NCI-H2227 (cell line): ENCODE data around the gene ZNF17.
A peak's percentile ranks its signal among the peaks of the same experiment; 100 is the strongest.
"Not testable (repeated sequence)": the region's sequence is repeated elsewhere in the genome, so short reads cannot be mapped to it uniquely, and the experiment has no call there.

Experiments
- DNase-seq: peaks from one replicate; lab custom pipeline; 2025; ENCODE audit not compliant: unreplicated experiment; lab: John Stamatoyannopoulos, UW

Gene ZNF17

DNA sequence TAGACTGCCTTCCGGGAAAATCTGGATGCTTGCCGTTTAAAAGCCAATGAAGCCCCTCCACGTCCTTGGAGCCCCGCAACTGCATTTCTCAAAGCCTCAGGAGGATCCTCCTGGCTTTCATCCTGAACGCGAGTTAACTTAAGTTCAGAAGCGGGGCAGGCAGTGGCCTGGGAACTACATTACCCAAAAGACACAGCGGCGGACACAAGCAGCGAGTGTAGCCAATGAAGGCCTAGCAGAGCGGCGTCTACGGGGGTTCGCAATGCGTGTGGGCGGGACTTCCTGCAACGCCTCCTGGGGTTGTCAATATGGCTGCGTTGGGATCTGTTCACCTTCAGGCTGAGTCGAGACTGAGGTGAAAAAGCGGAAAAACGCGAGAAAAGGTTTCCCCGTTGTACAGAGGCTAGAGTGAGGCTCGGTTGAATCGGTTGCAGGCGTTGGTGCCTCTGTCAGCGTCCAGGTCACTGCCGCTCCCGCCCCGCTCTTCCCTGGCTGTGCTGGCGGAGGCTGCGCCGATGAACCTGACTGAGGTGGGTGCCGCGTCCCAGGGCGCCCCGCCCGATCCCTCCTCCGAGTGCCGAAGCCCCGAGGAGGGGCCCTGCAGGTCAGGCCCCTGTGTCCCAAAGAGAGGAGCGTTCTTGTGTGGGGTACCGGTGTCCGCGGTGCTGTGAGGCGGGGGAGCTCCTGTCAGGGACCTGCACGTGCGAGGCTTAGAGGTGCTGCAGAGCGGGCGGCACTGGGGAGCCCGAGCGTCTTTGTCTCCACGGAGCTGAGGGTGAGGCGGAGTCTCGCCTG, at the start of gene ZNF17:
Gene ZNF17 (plus strand): TSS at position 285 of the 795 bp plus-strand sequence. CDS start 2,455 bp downstream, outside the sequence.
- peak; percentile 99 for DNase-seq

DNA sequence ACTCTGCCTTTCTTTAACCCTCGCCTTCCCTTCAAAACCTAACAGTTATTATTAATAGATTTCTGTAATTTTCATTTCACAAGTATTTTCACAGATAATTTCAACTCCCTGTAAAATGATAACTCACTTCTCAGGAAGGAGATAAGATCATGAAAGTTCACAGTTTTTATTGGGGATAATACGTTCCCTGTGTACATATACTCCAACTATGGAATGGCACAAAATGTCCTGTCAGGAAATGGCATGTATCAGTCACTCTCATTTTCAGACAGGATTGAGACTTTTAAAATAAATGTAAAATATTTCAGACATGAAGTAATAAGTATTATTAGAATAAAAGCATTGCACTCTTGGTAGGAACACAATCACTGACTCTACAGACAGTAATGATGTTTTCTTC, 48.5 kb upstream of the ZNF17 start:
- no peak for DNase-seq

DNA sequence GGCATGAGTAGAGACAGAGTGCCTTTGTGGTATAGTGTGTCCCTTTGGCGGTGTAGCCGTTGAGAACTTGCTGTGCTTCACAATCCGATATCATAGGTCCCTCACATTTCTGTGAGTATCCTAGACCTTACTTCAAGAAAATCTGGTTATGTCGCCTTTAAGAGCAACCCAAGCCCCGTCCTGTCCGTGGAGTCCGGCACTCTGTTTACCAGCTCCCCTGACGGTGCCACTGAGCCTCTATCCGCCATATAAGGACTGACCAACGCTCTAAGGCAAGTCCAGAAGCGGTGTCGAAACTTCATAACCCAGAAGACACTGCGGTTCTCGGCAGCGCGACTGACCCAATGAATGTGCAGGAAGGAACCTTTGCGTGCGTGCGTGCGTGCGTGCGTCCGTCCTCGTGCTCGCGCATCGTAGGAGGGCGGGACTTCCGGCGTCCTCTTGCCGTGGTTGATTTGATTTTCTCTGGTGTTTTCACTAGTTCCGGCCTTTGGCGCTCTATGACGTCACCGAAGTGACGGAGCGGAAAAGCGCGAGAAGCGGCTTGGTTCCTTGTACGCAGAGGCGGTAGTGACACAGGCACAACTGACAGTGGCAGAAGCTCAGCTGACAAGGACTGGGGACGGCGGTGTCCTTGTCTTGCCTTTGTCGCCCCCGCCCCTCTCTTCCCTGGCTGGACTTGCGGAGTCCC, 47.8 kb upstream of the ZNF17 start, which contains the start of the genes TRAPPC2B and ZNF547:
Gene TRAPPC2B (plus strand): TSS at position 555 of the 691 bp plus-strand sequence. CDS start 1,283 bp downstream, outside the sequence.
Gene ZNF547 (plus strand): TSS at position 555 of the 691 bp plus-strand sequence. CDS start 5,005 bp downstream, outside the sequence.
- DNase-seq: peak; percentile 100

DNA sequence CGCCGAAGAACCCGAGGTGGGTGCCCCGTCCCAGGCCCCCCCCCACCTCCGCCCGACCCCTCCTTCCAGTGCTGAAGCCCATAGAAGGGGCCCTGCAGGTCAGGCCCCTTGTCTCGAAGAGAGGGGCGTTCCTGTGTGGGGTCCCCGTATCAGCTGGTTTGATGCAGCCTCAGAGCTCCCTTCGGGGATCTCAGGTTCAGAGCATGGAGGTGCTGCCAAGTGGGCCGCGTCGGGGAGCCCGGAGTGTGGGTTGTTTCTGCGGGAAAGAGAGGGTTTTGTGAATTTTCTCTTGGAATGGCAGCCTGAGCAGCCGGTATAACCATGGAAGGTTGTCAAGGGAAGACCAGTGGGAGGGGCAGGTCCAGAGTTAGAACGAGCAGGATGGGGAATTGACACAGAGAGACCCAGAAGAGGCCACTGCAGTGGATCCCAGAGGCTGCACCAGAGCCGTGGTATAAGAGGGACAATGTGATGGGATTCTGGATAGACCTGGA, 47.2 kb upstream of the ZNF17 start:
- peak; percentile 62 for DNase-seq

DNA sequence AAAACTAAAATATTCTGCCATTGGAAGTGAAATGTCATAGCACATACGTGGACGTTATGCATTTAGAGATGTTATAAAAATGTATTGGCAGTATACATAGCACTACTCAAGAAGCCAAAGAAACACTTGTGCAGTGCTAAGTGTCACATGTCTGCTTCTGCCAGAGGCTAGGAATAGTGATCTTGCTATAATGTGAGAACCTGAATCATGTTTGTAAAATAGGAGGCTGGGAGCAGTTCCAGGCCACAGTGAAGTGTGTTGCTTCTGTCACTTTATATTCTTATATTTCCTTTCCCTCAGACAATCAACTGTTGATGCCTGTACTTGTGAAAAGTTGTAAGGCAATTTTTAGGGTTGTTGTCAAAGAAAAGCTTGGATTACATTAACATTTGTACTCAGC, 44.2 kb upstream of the ZNF17 start:
- no peak for DNase-seq

DNA sequence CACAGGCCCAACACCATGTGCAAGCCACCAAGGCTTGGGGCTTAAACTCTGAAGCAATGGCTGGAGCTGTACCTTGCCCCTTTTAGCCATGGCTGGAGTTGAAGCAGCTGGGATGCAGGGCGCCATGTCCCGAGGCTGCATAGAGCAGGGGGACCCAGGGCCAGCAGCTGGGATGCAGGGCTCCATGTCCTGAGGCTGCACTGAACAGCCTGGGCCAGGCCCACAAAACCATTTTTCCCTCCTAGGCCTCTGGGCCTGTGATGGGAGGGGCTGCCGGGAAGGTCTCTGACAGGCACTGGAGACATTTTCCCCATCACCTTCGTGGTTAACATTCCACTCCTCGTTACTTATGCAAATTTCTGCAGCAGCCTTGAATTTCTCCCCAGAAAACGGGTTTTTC, 36.8 kb upstream of the ZNF17 start:
- DNase-seq: no peak

DNA sequence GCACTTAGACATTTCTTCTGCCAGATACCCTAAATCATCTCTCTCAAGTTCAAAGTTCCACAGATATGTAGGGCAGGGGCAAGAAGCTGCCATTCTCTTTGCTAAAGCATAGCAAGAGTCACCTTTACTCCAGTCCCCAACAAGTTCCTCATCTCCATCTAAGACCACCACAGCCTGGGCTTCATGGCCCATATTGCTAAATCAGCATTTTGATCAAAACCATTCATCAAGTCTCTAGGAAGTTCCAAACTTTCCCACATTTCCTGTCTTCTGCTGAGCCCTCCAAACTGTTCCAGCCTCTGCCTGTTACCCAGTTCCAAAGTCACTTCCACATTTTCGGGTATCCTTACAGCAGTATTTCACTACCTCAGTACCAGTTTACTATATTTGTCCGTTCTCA, 36.3 kb upstream of the ZNF17 start:
- DNase-seq: not testable (repeated sequence)

DNA sequence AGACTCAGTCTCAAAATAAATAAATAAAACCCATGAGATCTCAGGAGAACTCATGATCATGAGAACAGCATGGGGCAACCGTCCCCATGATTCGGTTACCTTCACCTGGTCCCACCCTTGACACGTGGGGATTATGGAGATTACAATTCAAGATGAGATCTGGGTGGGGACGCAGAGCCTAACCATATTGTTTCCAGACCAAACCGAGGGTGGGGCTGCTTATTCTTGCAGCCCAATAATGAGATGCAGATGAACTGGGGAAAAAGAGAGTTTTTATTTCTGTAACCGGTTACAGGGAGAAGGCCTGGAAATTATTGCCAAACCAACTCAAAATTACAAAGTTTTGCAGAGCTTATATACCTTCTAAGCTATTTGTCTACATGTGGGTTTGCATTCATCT, 34.8 kb upstream of the ZNF17 start:
- no peak for DNase-seq

DNA sequence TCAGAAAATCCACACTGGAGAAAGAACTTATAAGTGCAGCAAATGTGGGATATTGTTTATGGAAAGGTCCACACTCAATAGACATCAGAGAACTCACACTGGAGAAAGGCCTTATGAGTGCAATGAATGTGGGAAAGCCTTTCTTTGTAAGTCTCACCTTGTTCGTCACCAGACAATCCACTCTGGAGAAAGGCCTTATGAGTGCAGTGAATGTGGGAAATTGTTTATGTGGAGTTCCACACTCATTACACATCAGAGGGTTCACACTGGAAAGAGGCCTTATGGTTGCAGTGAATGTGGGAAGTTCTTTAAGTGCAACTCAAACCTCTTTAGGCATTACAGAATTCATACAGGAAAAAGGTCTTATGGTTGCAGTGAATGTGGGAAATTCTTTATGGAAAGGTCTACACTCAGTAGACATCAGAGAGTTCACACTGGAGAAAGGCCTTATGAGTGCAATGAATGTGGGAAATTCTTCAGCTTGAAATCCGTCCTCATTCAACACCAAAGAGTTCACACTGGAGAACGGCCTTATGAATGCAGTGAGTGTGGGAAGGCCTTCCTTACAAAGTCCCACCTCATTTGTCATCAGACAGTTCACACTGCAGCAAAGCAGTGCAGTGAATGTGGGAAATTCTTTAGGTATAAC, 33.3 kb upstream of the ZNF17 start:
- no peak for DNase-seq

DNA sequence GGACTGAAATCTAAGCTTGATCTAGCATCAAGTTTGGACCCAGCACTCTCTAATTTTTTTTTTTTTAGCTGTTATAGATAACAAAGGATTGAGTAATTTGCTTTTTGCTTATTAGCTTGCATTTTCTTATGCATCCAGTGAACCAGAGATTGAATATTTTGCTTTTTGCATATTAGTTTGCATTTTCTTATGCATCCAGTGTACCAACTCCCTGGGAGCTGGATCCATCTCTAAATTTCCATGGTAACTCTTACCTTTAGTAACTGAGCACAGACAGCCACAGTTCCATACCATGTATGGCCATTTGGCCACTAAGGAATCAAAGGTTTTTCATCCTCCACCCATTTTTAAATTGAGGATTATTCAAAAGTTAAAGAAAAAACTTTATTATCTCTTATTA, 30.0 kb upstream of the ZNF17 start:
- no peak for DNase-seq

DNA sequence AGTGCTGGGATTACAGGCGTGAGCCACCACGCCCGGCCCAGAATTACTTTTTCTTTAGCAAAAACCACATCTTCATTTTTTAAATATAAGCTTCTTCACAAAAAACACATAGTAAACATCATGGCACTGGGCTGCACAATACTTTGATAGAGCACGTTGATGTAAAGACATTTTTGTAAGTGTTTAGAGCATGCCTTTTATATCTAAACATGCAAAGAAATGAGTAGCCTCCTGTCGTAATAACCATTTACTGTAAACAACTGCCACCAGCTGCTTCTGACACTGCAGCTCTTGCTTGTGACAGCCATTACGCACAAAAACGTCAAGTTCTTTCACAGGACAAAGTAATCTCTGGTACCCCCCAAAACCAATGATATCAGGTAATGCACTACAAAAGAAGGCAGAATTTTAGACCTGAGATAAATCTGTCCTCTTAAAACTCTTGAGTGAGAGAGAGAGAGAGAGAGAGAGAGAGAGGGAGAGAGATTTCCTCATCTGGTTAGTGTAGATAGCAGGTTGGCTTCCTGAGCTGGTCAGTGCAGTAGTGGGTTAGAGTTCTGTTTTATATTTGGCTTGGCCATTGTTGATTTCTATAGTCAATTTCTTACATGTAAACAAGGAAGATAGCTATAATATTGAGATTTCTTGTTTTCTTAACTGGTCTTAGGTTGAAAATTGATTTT, 28.0 kb upstream of the ZNF17 start:
- no peak for DNase-seq

DNA sequence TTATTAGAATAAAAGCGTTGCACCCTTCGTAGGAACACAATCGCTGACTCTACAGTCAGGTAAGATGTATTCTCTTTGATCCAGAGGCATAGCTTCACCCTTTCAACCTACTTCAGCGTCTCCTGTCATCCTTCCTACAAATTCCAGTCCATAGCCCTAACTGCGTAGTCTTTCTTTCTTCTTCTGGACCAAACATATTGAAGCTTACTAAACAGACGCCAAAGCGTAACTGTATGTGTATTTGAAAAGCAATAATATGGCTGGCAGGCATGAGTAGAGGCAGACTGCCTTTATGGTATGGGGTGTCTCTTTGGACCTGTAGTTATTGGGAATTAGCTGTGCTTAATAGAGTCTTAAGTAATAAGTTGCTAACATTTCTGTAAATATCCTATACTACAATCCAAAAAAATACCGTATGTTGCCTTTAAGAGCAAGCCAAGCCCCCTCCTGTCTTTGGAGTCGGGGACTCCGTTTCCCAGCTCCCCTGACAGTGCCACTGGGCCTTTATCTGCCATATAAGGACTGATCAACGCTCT, 21.7 kb upstream of the ZNF17 start:
- DNase-seq: no peak

DNA sequence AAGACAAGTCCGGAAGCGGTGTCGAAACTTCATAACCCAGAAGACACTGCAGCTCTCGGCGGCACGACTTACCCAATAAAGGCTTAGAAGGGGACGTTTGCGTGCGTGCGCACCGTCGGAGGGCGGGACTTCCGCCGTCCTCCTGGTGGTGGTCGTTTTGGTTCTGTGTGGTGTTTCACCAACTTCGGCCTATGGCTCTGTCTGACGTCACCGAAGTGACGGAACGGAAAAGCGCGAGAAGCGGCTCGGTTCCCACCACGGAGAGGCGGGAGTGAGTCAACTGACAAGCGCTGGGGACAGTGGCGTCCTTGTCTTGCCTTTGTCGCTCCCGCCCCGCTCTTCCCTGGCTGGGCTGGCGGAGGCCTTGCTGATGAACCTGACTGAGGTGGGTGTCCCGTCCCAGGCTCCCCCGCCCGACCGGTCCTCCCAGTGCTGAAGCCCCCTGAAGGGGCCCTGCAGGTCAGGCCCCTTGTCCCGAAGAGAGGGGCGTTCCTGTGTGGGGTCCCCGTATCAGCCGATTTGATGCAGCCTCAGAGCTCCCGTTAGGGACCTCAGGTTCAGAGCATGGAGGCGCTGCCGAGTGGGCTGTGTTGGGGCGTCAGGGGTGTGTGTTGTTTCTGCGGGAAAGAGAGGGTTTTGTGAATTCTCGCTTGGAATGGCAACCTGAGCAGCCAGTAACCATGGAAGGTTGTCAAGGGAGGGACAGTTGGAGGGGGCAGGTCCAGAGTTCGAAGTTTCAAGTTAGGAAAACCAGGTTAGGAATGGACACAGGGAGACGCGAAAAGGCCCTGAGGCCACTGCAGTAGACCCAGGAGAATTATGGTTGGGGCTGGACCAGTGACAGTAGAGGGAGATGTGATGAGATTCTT, 21.0 kb upstream of the ZNF17 start, which contains the start of gene ZNF548:
Gene ZNF548 (plus strand): TSS at position 125 of the 869 bp plus-strand sequence. CDS start 246 bp downstream, at position 371.
- DNase-seq: peak; percentile 100

DNA sequence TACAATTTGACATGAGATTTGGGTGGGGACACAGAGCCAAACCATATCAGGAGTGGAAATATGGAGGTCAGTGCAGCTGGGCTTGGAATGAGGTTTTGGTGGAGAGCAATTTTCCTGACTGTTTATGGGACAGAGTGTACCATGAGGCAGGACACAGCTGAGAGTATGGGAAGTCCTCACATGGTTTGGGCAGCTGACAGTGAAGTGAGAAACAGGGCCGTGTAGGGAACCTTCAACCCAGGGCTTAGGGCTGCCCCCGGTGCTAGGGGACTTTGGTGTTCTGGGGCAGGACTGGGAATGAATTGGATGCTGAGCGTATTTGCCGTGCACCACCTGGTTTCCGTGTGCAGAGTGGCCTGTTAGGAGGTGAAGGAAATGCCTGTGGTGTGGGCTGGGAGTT, 15.3 kb upstream of the ZNF17 start:
- no peak for DNase-seq

DNA sequence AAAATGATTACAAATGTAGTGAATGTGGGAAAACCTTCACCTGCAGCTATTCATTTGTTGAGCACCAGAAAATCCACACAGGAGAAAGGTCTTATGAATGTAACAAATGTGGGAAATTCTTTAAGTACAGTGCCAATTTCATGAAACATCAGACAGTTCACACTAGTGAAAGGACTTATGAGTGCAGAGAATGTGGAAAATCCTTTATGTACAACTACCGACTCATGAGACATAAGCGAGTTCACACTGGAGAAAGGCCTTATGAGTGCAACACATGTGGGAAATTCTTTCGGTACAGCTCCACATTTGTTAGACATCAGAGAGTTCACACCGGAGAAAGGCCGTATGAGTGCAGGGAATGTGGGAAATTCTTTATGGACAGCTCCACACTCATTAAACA, 12.1 kb upstream of the ZNF17 start:
- DNase-seq: no peak

DNA sequence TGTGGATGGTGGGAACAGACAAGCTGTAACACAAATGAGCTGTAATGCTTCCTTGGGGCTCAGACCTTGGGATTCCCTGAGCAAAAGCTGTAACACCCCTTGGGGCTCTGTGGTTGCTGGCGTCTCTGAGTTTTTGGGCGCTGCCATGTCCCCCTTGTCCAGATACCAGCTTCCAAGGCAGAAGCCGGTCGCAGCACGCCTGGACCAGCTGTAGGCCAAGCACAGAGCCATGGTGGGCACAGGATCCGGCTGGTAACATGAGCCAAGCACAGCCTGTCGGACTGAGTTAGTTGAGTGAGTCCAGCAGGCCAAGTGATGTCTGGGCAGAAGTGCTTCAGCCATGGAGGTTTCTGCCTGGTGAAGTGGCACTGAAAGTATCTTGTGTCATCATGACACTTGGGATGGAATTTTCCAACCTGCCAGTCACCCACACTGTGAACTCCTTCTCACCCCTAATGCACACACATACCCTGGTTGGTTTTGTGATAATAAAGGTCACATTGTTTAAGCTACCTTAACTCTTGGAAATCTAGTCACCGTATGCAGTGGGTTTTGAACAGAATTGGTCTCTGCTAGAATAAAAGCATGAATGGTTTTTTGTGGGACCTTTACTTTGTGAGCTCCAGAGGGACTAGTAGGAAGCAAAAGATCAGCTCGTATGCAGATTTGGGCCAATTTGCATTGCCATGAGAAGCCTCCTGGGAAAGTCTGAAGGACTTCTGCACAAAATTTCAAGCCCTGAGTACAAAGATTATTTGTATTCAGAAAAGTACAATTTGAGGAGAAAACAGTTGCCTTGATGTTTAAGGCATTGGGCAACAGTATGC, 7.0 kb upstream of the ZNF17 start:
- DNase-seq: no peak

DNA sequence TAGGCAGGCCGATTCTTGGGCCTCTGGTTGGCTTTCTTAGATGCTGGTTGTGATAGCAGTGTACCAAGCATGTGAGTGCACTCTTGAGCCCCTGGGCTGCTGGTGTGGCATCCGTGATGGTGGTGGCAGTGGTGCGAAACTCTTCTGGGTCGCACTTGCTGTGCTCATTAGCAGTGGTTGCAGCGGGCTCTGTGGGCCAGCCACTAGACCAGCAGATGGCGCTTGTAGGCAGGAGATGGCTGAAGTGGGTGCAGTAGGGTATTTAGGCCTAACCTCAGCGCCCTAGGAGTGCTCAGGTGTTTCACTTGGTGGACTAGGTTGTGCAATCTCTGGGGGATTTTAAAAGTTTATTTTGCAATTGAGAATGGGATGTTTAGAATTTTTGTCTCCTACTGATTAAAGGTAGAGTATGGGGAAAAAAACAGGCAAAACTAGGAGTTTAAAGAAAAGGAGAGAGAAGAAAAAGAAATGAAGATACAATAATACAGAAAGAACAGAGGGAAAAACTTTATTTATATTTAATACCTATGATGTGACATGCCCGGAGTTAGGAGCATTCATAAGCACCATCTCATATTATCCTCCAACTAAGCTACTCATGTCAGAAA, 4.3 kb upstream of the ZNF17 start:
- DNase-seq: peak; percentile 76

DNA sequence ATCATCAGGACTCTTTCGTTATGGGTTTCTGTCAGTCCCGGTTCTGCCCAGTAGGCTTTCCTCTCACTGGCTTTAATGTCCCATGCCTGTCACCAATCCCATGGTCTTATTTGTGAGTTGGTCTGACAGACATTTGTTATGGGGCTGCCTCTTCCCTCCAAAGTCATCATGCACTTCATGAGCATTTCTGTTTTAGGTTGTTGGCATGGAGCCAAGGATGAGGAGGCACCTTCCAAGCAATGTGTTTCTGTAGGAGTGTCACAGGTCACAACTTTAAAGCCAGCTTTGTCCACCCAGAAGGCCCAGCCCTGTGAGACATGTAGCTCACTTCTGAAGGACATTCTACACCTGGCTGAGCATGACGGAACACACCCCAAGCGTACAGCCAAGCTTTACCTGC, 8.5 kb downstream of the ZNF17 start:
- DNase-seq: no peak
